Testis (tissue), 2 donors: ENCODE measurements around the gene NBEA.

ENCODE experiments used
- CTCF ChIP-seq, 3 experiments: fragments of 450-650 bp in 2 of 3; fragments of 200-600 bp in 1 of 3; sonication (generic) in 1 of 3; IDR thresholded peaks; one replicate each; pipeline ENCODE4 v1.5.1; 2016 to 2019; ENCODE audit warnings: antibody characterized with exemption in 3 of 3, mild to moderate bottlenecking in 2 of 3, moderate library complexity in 1 of 3
- POLR2A ChIP-seq: fragments of 450-650 bp; IDR thresholded peaks from one replicate; pipeline ENCODE4 v1.6.1; 2017; ENCODE audit warnings: antibody characterized with exemption, mild to moderate bottlenecking, moderate library complexity

- TF ChIP-seq CTCF (IDR thresholded peaks at IDR 0.05) = no peak
- TF ChIP-seq POLR2A = no peak
These were observed 742.4 kb downstream of the NBEA start for GRCh38 chr13:35684432-35684831.
